HG02840 (cell line): Measurements from ENCODE around the gene RMND1.
A peak's percentile ranks its signal among the peaks of the same experiment; 100 is the strongest.
"Not testable (repeated sequence)": the region's sequence is repeated elsewhere in the genome, so short reads cannot be mapped to it uniquely, and the experiment has no call there.

Experiments used
- ATAC-seq: cut with Tn5 transposase; IDR thresholded peaks from one replicate; pipeline ENCODE4 v1.9.1; 2021; ENCODE audit warnings: mild to moderate bottlenecking, moderate library complexity, moderate number of reproducible peaks; ENCODE audit not compliant: unreplicated experiment, low FRiP score

Gene RMND1

DNA sequence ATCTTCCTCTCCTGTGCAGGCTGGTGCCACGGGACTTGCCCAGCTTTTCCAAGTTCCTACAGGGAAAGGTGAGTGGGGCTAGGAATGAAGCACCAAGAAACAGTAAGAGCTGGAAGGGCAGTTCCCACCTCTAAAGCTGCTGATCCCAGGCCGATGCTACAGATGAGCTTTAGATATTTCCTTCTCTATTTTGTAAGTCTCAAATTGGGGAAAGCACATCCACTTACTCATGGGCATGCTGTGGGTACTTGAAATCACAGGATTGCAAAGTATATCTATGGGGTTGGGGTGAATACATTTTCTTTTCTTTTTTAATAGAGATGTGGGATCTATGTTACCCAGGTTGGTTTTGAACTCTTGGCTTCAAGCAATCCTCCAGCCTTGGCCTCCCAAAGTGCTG, 63.7 kb downstream of the RMND1 start:
- ATAC-seq: no peak

DNA sequence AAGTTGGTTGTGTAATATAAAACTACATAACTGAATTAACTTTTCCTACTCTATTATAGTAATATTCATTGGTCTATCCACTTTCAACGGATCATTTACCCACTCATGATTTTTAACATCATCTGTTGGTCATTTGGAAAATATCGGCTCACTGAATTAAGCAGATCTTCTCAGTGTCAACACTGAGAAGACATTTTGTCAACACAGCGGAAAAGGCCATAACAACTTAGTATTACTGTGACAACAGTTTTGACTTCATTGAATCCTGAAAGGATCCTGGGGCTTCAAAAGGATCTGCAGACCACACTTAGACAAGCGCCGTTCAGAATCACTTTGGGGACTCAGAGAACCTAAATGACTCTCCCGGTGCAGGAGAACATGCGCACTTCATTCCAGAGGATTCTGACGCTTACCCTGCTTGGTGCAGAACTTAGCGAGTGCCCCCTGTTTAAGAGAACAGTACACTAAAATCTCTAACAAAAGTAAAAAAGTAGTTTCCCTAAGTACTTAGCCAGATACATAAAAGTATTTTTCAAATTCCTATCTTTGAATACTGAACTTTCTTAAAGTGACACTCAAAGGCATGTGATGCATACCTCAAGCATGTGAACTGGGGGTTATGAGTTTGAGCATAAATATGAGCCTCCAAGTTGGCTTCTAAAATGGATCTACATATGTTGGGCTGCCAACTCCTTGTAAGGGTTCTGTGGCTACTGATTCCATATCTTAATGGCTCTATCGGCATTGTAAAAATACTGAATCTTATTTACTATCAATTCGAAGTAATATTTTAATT, 64.6 kb downstream of the RMND1 start:
- no peak for ATAC-seq

DNA sequence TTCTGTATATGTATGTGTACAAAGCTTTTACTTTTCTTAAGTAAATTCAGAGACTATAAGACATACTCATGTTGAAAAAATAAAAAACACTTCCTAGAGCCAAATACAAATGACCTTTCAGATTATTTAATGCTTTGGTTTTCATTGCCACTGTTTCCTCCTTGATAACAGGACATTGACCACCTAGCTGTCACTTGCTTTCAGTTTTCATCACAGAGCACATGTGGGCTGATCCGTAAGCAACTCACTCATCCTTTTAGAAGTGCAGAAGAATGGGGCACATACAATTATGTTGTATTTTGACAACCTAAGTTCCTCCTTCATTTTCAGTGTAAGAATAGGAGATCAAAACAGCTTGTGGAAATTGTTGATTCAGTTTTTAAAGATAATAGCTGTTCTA, 66.7 kb downstream of the RMND1 start:
- ATAC-seq: no peak

DNA sequence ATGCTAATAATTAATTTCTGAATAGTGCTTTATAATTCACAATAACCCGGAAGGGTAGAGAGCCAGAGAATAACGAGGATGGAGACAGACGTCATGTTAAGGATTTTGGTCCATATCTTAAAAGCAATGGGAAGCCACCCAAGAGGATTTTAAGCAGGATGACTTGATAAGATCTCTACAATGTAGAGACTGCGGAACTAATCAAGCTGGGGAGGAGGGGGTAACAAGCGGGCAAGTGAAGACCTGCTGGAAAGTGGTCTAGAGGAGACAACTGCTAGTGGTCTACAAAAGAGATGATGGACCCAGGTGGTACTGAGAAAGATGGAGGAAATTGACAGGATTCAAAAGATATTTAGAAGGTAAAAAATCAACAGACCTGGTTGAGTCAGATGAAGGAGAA, 67.8 kb downstream of the RMND1 start:
- ATAC-seq: no peak

DNA sequence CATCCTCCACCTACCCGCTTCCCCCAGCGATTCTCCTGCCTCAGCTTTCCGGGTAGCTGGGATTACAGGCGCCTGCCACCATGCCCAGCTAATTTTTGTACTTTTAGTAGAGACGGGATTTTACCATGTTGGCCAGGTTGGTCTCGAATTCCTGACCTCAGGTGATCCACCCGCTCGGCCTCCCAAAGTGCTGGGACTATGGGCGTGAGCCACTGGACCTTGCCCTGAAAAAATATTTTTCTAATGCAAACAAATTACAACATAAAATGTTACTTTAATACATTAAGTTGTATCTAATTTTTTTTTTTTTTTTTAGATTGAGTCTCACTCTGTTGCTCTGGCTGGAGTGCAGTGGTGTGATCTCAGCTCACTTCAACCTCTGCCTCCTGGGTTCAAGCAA, 69.3 kb downstream of the RMND1 start:
- ATAC-seq: not testable (repeated sequence)

DNA sequence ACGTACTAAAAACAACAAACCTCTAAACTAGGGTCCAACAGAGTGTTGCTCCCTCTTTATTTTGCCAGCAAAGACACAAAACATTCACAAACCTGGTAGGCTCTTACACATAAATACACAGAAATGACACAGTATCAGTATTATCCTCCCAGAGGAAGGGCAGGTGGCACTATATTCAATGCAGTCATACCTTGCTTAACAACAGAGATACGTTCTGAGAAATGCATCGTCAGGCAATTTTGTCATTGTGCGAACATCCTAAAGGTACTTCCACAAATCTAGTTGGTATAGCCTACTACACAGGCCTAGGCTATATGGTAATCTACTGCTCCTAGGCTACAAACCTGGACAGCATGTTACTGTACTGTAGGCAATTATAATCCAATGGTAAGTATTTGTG, 70.2 kb downstream of the RMND1 start:
- ATAC-seq: no peak

DNA sequence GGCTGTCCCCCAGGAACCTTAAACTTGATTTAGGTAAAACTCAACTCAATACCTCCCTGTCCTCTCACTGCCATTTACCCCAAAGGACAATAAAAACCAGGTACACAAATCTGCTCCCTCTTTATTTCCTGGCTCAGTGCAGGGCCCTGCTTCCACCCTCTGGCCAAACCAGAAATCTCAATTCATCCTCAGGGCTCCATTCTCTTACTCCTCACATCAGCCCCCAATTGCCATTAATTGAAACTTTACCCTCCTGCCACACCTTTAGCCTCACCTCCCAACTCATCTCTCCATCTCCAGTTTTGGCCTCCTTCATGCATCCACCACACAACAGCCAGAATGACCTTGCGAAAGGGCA, 71.1 kb downstream of the RMND1 start:
- no peak for ATAC-seq

DNA sequence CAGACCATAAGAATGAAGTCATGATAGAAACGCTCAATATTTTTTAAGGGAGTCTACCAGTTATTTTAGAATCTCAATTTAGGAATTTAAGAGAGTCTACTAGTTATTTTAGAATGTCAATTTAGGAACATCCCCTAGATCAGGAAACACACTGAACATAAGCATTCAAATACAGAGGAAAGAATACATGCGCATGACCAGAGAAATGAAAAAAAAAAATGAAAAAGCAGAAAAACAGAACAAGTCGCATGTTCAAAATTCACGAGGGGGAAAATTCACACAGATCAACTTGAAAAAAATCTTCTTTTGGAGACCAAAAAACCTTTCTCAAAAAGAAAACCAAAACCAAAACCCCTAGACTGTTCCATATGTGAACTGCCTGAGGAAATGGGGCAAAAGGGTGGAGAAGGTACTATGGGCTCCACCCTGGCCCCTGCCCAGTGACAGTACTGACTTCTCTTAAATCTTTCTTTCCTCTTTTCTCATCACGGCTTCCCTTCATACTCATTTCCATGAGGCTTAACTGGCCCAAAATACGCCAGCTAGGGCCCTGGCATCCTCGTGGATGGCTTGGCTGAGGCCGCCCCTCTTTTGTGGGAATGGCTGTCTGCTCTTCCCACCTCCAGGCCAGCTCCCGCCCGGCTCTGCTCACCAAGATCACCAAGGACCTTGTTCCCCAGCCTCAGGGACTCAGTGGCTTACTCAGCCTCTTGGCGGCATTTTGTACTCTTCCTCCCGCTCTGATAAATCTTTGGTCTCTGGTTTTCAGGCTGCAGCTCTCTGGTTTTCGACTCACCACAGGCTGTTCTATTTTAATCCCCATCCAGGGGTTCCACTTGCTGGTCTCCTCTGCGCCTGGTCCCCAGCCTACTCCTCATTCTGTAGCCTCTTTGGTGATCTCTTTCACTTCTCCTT, 71.7 kb downstream of the RMND1 start:
- no peak for ATAC-seq

DNA sequence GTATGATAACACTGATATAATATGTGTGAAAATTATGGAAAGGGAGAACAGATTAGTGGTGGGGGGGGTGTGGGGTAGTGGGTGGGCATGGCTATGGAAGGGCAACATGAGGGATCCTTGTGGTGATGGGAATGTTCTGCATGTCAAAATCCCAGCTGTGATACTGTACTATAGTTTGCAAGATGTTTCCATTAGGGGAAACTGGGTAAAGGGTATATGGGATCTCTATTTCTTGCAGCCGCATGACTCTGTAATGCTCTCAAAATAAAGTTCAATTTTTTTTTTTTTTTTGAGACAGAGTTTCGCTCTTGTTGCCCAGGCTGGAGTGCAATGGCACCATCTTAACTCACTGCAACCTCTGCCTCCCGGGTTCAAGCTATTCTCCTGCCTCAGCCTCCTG, 74.8 kb downstream of the RMND1 start:
- no peak for ATAC-seq

DNA sequence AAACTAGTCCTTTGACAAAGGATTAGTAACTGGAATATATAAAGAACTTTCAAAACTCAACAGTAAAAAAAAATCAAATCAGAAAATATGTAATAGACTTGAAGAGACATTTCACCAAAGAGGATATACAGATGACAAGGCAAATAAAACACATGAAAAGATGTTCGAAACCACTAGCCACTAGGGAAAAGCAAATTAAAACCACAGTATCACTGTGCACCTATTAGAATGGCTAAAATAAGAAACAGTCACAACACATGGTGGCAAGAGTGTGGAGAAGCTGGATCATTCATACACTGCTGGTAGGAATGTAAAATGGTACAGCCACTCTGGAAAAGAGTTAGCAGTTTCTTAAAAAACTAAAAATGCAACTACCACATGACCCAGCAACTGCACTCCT, 75.5 kb downstream of the RMND1 start:
- peak; percentile 44 for ATAC-seq

DNA sequence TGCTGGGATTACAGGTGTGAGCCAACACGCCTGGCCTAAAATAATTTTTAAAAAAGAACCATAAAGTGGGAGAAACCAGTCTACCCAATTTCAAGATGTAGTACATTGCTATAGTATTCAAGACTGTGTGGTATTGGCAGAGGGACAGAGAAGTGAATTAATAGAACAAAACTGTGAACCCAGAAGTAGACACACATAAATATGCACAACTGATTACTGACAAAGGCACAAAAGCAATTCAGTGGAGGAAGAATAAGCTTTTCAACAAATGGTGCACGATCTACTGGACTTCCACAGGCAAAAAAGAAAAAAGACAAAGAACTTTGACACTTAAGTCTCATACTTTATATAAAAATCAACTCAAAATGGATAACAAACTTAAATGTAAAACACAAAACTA, 76.1 kb downstream of the RMND1 start:
- no peak for ATAC-seq

DNA sequence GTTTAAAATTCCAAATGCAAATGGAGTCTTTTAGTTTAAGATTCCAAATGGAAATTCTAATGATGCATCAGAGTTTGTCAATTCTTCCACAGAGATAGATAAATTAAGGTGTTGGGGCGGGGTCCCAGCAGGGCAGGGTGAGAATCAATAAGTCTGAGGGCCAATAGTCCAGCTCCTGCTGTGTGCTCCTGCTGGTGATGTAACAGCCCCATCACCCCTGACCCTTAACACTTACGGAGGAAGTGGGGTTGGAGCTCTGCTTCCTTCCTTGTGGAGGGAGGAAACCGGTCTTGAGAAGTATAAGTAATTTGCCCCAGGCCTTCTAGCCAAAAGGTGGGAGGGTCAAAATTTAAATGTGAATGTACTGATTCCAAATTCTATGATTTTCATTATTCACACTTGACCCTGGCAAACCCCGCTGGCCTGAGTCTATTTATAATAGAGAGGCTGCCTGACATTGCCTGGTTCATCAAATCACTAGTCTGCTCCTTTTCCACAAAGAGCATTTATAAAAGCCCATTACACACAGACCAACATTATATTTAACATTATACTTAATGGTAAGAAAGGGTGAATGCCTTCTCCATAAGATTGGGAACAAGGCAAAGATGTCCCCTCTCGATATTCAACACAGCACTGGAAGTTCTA, 77.8 kb downstream of the RMND1 start:
- no peak for ATAC-seq

DNA sequence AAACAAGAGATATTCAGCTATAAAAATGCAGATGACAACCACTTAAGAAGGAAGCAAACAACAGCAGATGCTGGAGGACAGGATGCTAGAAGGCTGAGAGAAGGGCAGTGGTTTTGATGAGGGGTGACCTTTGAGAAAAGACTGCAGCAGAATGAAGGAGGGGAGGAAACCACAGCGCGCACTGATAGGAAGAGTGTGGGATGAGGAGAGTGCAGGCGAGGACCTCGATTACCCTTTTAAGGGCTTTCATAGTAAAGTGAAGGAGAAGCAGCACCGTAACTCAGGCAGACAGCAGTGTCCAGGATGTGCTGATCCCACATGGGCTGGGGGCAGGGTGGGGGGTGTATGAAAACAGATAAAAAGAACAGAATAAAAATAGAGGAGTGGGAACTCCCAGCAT, 79.8 kb downstream of the RMND1 start:
- no peak for ATAC-seq

DNA sequence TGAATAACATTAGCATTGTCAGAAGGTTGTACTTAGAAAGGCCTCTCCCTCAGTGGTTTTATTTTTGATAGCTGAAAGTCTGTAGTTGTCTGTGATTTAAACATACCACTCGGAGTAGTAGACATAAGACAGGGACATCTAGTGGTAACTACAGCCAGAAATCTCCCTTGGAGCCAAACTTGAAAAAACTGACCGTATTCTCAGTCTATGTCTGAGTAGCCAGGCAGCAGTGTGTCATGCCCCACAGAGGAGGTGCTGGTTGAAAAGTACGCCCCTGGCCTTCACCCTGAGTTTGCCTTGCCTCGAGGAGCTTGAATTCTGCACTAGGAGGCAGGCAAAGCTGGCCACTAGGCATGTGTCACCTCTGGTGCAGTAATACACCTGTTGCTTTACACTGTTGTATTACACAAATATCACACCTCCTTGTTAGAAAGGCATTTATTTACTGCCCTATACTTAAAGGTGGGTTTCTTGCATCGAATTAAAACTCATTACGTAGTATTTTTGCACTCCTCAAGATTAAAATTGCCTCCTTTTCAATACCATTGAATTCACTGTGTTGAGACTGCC, 81.3 kb downstream of the RMND1 start:
- ATAC-seq: no peak

DNA sequence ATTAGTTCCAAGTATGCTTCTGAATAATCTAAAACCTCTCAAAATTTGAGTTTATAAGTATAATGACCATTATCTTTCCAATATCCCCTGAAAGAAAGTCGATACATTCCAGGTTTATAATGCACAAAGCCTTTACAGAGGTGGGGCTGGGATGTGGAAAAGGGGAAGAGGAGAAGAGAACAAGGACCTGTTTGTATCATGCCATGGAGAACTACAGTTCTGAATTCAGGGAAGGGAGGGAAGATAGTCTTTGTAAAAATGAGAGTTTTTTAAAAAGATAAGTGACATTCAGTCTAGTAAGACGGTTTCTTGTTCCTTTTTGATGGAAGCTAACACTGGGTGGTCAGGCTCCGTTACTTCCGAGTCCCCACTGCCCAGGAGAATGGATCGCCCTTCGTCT, 86.7 kb downstream of the RMND1 start:
- no peak for ATAC-seq

DNA sequence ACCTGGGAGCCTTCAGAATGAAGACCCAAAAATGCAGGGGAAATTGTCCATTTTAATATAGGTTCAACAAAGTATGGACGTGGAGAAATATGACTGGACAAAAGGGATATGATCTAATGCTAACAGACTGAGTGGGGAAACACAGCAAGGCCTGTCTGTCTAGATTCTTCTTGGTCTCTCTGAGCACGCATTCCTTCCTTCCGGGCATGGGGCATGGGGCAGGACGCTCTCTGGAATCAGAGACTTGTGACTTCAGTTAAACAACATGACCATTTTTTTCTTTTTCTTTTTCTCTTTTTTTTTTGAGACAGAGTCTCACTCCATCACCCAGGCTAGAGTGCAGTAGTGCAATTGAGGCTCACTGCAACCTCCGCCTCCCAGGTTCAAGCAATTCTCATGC, 92.4 kb downstream of the RMND1 start:
- ATAC-seq: no peak

DNA sequence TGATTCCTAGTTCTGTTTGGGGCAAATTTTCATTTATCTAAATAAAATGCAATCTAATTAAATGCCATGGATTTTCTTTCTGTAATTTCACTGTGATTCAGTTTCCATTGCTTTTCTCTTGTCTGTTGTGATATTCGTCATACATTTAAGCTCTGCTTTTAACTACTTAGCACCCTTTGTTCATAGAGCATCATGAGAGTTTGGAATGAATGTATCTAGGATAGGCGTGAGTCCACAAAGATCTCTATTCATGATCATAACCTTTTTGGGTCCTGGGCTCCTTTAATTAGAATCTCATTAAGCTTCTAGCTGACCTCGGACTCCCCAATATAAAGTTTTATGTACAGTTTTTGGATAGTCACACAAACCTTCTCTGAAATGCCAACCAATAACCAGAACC, 93.5 kb downstream of the RMND1 start:
- no peak for ATAC-seq

DNA sequence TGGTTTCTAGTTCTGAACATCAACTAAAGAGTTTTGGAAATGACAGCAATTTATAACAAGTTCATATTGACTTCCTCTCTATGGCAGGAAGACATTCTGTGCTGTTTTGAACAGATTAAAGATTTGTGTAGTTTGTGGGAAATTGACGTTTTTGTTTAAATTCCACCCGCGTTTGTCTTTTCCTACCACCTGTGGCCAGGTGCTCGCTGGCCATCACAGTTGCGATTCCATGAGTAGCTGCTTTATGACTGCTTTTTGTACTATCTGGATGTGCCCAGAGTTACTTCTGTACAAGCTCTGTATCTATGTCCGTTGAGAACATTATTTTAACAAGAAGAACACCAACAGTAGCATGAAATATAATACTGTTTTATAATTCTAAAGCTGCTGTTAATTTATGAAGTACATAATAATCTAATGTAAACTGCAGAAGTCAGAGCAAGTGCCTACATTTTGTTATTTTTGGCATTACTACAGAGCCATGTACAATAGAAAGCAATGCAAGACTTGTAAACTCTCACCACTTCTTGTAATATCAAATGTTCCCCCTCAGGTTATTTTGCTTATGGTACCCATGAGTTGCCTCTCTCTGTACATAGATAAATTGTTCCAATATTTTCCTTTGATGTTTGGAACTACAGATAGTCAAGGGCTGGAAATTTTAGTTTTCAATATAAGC, 94.0 kb downstream of the RMND1 start:
- no peak for ATAC-seq

DNA sequence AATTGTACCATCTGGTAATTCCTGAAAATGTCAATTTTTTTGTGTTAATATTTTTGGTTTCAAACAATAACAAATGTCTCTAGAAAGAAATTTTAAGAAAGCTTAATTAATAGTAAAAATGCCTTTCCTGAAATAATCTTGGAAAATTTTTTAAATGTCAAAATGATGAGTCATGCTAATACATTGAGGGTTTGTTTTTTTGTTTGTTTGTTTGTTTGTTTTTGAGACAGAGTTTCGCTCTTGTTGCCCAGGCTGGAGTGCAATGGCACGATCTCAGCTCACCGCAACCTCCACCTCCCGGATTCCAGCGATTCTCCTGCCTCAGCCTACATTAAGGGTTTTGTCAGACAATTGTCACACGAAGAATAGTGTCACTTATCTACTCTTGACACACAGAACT, 94.9 kb downstream of the RMND1 start:
- not testable (repeated sequence) for ATAC-seq
